Fibroblast of mammary gland (primary cell): ENCODE results near the gene QSOX1.

Experiments used
- DNase-seq: peaks from one replicate; pipeline ENCODE4 v3.0.0-alpha.2; 2010; ENCODE audit warnings: low read depth
- H3K4me3 ChIP-seq: 2 replicates; pipeline ENCODE4 v1.5.1; 2011; ENCODE audit warnings: low read depth, mild to moderate bottlenecking, low read length, moderate library complexity; ENCODE audit not compliant: control insufficient read depth
- CTCF ChIP-seq: conservative IDR thresholded peaks from 2 replicates; pipeline ENCODE4 v1.5.1; 2011; ENCODE audit warnings: low read depth, low read length, inconsistent platforms; ENCODE audit not compliant: control insufficient read depth, insufficient read depth

Gene QSOX1

GRCh38 chr1:180217006-180217405, 62.3 kb downstream of the QSOX1 start:
- no peak overlapping the region for H3K4me3 ChIP-seq
- no peak for DNase-seq
- no peak for TF ChIP-seq CTCF

- no peak for DNase-seq
- TF ChIP-seq CTCF: no peak
These were observed 64.4 kb downstream of the QSOX1 start for GRCh38 chr1:180218806-180219765.

GRCh38 chr1:180219776-180220175, 65.1 kb downstream of the QSOX1 start:
- DNase-seq: no peak
- H3K4me3 ChIP-seq: no peak overlapping the region
- TF ChIP-seq CTCF: no peak

More at GRCh38 chr1:180218806-180219765, 64.4 kb downstream of the QSOX1 start:
- H3K4me3 ChIP-seq: no peak overlapping the region

- peak; percentile 31 for DNase-seq
- no peak for TF ChIP-seq CTCF
- no peak overlapping the region for H3K4me3 ChIP-seq
These were observed 66.8 kb downstream of the QSOX1 start for GRCh38 chr1:180221462-180221861.

GRCh38 chr1:180224902-180225301, 70.2 kb downstream of the QSOX1 start:
- DNase-seq: no peak
- H3K4me3 ChIP-seq: no peak overlapping the region
- no peak for TF ChIP-seq CTCF

- DNase-seq: no peak
- H3K4me3 ChIP-seq: no peak overlapping the region
- no peak for TF ChIP-seq CTCF
These were observed 70.7 kb downstream of the QSOX1 start for GRCh38 chr1:180225403-180225802.
